Esophagus muscularis mucosa (tissue), 4 donors: ENCODE data around the gene ZCCHC17. TPM values are rescaled to one million over a fixed set of nuclear protein-coding genes. Genes with fewer than 3 reads are reported as not detected.

Source experiments
- DNase-seq: peaks from one replicate; pipeline ENCODE4 v3.0.0-alpha.2; 2017; ENCODE audit errors: extremely low spot score
- H3K27ac ChIP-seq, 4 donors: fragments of 200-600 bp; sonication (generic); replicated peaks in 1 of 4; 1 replicate in 3 of 4; 2 replicates in 1 of 4; pipeline ENCODE4 v1.5.1; 2016 to 2019; ENCODE audit warnings: mild to moderate bottlenecking in 1 of 4
- H3K27me3 ChIP-seq, 4 donors: fragments of 200-600 bp; sonication (generic); one replicate each; pipeline versions ENCODE4 v1.5.1 to v1.6.0; 2016 to 2019
- H3K36me3 ChIP-seq, 4 donors: fragments of 200-600 bp; sonication (generic); one replicate each; pipeline ENCODE4 v1.5.1; 2016 to 2019
- H3K4me1 ChIP-seq, 4 donors: fragments of 200-600 bp; sonication (generic); one replicate each; pipeline ENCODE4 v1.5.1; 2016 to 2019
- H3K4me3 ChIP-seq, 4 donors: fragments of 200-600 bp; sonication (generic); 1 replicate in 2 of 4; 2 replicates in 2 of 4; pipeline ENCODE4 v1.5.1; 2016 to 2019; ENCODE audit warnings: mild to moderate bottlenecking in 4 of 4, moderate library complexity in 1 of 4
- H3K9me3 ChIP-seq, 4 donors: fragments of 200-600 bp; sonication (generic); 1 replicate in 3 of 4; 2 replicates in 1 of 4; pipeline ENCODE4 v1.5.1; 2016 to 2019
- EP300 ChIP-seq: sonication (generic); formaldehyde crosslinking; IDR thresholded peaks from one replicate; pipeline ENCODE4 v1.6.1; 2017; ENCODE audit warnings: antibody characterized with exemption
- POLR2A ChIP-seq: fragments of 450-650 bp; IDR thresholded peaks from one replicate; pipeline ENCODE4 v1.6.1; 2017; ENCODE audit warnings: antibody characterized with exemption, moderate library complexity, mild to moderate bottlenecking, low read depth
- POLR2AphosphoS5 ChIP-seq, 2 donors: sonication (generic); formaldehyde crosslinking; IDR thresholded peaks; one replicate each; pipeline ENCODE4 v1.6.1; 2017; ENCODE audit warnings: antibody characterized with exemption in 2 of 2
- WGBS: methylation state at CpG from one replicate; pipeline ENCODE4 v1.1.5; 2018; 5-methylcytosine and 5-hydroxymethylcytosine counted together
- intact Hi-C: fragments of 100-400 bp; cut with DNase I; formaldehyde crosslinking; loops from one replicate; pipeline ENCODE4 v1.15.1; 2023
- total RNA-seq, 4 donors: library from RNA; depleted of rRNA; stranded (reverse); fragments of >200 nt; gene quantifications; one replicate each; pipeline versions ENCODE4 v1.1.0 to v1.2.1, GENCODE V29; 2016
- TF ChIP-seq, protein P1 (sequence below), 3 experiments: fragments of 200-600 bp in 2 of 3; fragments of 450-650 bp in 1 of 3; sonication (generic) in 2 of 3; IDR thresholded peaks; one replicate each; pipeline ENCODE4 v1.5.1; 2017 to 2019; ENCODE audit warnings: antibody characterized with exemption in 3 of 3, mild to moderate bottlenecking in 2 of 3, moderate library complexity in 1 of 3

ZCCHC17 gene
- total RNA-seq, 4 donors from 2014 or later: 20.9 to 29.6 (median 26.1) TPM

- Histone ChIP-seq H3K36me3 (peaks cover 13 to 79% (median 34%) of the 10 kb centered on the region in 4 donors), H3K27ac (peak overlapping the region; percentile 34 to 89 (median 60)), H3K4me1 (peaks cover 15 to 74% (median 66%) of the 10 kb centered on the region in 4 donors), H3K9me3 (no peaks in the 10 kb centered on the region), H3K4me3 (no peak overlapping the region), H3K27me3 (peaks cover 0 to 5% (median 0%) of the 10 kb centered on the region in 4 donors)
- TF ChIP-seq, protein P1, sequence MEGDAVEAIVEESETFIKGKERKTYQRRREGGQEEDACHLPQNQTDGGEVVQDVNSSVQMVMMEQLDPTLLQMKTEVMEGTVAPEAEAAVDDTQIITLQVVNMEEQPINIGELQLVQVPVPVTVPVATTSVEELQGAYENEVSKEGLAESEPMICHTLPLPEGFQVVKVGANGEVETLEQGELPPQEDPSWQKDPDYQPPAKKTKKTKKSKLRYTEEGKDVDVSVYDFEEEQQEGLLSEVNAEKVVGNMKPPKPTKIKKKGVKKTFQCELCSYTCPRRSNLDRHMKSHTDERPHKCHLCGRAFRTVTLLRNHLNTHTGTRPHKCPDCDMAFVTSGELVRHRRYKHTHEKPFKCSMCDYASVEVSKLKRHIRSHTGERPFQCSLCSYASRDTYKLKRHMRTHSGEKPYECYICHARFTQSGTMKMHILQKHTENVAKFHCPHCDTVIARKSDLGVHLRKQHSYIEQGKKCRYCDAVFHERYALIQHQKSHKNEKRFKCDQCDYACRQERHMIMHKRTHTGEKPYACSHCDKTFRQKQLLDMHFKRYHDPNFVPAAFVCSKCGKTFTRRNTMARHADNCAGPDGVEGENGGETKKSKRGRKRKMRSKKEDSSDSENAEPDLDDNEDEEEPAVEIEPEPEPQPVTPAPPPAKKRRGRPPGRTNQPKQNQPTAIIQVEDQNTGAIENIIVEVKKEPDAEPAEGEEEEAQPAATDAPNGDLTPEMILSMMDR (IDR thresholded peaks at IDR 0.05): no peak
- TF ChIP-seq POLR2AphosphoS5 (IDR thresholded peaks at IDR 0.05): peak; percentile 25 to 27
- intact Hi-C loops: no loop called here
- no peak for DNase-seq
- 62% methylated on average over 2 of the region's 3 CpGs for WGBS
Observed at GRCh38 chr1:31368611-31369107, 71.8 kb downstream of the ZCCHC17 start.

DNA sequence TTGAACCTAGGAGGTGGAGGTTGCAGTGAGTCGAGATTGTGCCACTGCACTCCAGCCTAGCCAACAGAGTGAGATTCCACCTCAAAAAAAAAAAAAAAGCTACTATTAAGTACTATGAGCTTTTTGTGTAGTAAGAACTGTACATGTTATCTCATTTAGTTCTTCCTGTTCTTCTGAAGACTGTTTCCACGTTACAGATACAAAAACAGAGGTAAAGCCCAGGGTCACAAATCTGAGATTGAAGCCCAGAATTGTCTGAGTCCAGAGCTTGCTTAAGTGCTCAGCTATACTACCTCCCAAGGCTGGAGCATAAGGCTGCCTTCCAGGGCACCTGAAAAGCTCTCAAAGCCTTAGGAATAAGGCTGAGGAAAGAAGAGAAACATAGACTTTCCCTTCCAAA is 73.2 kb downstream of the ZCCHC17 start:
- Histone ChIP-seq H3K4me1 (peaks cover 26 to 77% (median 72%) of the 10 kb centered on the region in 4 donors), H3K27ac (peak overlapping the region in 3 of 4 donors; percentile 24 to 89 (median 54)), H3K27me3 (peaks cover 0 to 5% (median 0%) of the 10 kb centered on the region in 4 donors), H3K36me3 (peaks cover 6 to 66% (median 23%) of the 10 kb centered on the region in 4 donors), H3K4me3 (no peak overlapping the region), H3K9me3 (no peaks in the 10 kb centered on the region)
- DNase-seq: no peak
- WGBS: 81% methylated on average over 2 of the region's 2 CpGs
- intact Hi-C loops: no loop called here
- no peak for TF ChIP-seq POLR2AphosphoS5 (IDR thresholded peaks at IDR 0.05)
- TF ChIP-seq, protein P1 (IDR thresholded peaks at IDR 0.05): no peak

DNA sequence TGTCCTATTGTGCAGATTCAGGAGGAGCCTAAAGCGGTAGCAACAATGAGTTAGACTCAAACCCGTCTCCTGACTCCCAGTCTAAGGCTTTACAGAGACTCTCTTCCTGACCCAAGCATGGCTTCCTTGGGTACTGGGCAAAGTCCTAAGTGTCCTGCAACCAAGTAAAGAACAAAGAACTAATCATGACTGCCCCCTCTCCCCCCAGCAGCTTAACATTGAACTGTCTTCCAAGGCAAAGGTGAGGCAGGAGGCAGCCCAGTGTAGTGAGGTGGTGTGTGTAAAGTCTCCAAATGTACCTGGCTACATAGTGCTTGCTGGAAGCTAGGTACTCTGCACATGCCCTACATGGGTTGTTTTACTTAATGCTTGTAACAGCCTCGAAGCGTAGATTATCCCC is 73.7 kb downstream of the ZCCHC17 start:
- no peaks in the 10 kb centered on the region for H3K9me3 ChIP-seq
- H3K4me1 ChIP-seq: peaks cover 26 to 76% (median 68%) of the 10 kb centered on the region in 4 donors
- H3K4me3 ChIP-seq: no peak overlapping the region
- intact Hi-C loops: no loop called here
- TF ChIP-seq POLR2AphosphoS5 (IDR thresholded peaks at IDR 0.05): no peak
- no peak for TF ChIP-seq POLR2A
- no peak for TF ChIP-seq EP300
- TF ChIP-seq, protein P1 (IDR thresholded peaks at IDR 0.05): no peak
- H3K27ac ChIP-seq: peak overlapping the region in 3 of 4 donors; percentile 24 to 89 (median 36)
- H3K36me3 ChIP-seq: peaks cover 2 to 60% (median 21%) of the 10 kb centered on the region in 4 donors
- 88% methylated on average over 4 of the region's 4 CpGs for WGBS
- H3K27me3 ChIP-seq: peaks cover 0 to 5% (median 0%) of the 10 kb centered on the region in 4 donors
- no peak for DNase-seq

DNA sequence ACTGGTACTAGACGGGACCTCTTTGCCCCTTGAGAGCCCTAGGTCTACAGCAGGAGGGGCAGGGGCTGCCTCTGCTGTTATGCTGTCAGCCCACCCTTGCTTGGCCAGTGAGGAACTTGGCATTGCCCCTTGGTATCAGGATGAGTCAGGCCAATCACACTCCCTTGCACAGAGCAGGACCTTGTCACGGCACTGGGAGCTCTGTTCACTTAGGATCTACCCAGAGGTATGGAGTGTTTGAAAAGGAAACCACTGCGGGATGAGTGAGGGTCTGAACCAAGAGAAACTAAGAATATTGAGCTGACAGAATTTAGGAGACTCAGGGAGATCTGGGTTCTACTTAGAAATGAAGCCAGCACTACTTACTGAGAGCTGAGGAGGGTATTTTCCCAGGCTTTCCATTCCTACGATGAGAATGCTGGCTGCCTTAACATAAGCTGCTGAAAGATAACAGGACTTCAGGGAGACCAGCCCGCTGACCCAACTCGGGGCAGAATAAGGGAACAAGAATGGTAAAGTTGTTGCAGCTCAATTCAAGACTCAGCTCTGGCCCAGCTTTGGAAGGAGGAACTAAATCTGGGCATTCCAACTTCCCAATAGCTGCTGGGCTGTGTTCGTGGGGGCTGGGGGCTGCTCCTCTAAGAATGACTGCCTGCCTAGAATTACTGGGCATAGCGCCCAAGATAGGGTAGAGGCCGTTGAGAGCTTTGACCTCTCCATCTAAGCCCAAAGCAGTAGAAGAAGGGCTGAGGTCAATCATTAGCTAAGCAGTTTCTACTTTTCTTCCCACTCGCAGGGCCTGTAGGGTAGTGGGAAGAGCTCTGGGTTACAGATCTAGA is 74.5 kb downstream of the ZCCHC17 start:
- DNase-seq: no peak
- Histone ChIP-seq H3K9me3 (no peaks in the 10 kb centered on the region), H3K36me3 (peaks cover 0 to 53% (median 15%) of the 10 kb centered on the region in 4 donors), H3K4me1 (peaks cover 26 to 74% (median 68%) of the 10 kb centered on the region in 4 donors), H3K27ac (peak overlapping the region; percentile 85 to 90 (median 90)), H3K27me3 (peaks cover 0 to 5% (median 0%) of the 10 kb centered on the region in 4 donors), H3K4me3 (peak overlapping the region in 1 of 4 donors; percentile 57)
- intact Hi-C loops: no loop called here
- 64% methylated on average over 10 of the region's 10 CpGs for WGBS
- no peak for TF ChIP-seq POLR2A

- H3K4me1 ChIP-seq: peaks cover 26 to 74% (median 68%) of the 10 kb centered on the region in 4 donors
- intact Hi-C loops: no loop called here
- H3K27ac ChIP-seq: peak overlapping the region; percentile 85 to 90 (median 90)
- peaks cover 0 to 5% (median 0%) of the 10 kb centered on the region in 4 donors for H3K27me3 ChIP-seq
- DNase-seq: no peak
- H3K9me3 ChIP-seq: no peaks in the 10 kb centered on the region
- H3K36me3 ChIP-seq: peaks cover 0 to 45% (median 8%) of the 10 kb centered on the region in 4 donors
- TF ChIP-seq POLR2A (no peak), POLR2AphosphoS5 (IDR thresholded peaks at IDR 0.05) (no peak), EP300 (no peak)
- TF ChIP-seq, protein P1 (IDR thresholded peaks at IDR 0.05): no peak
- H3K4me3 ChIP-seq: peak overlapping the region in 3 of 4 donors; percentile 57 to 64 (median 59)
- WGBS: 69% methylated on average over 3 of the region's 3 CpGs
Observed at GRCh38 chr1:31372051-31372450, 75.2 kb downstream of the ZCCHC17 start.
